HEK293 (cell line): ENCODE results near the gene DENND1A.

ENCODE experiments used
- CTCF ChIA-PET: fragments of 350-600 bp; formaldehyde crosslinking; extraction: SDS; loops from one replicate; lab custom pipeline; 2021; ENCODE audit warnings: antibody characterized with exemption; lab: Yijun Ruan, JAX
- POLR2A ChIA-PET: fragments of 300-600 bp; formaldehyde crosslinking; extraction: SDS; loops from one replicate; lab custom pipeline; 2020; ENCODE audit warnings: antibody characterized with exemption, inconsistent platforms; lab: Yijun Ruan, JAX
- H3K27ac ChIP-seq: fragments of 200-500 bp; sonication (Bioruptor generic); 2 replicates; pipeline ENCODE4 v1.5.1; 2014; ENCODE audit warnings: low read depth, low read length, control low read depth, inconsistent platforms; ENCODE audit errors: extremely low read depth
- H3K36me3 ChIP-seq, 2 experiments: fragments of 200-500 bp in 1 of 2; sonication (Bioruptor generic) in 1 of 2; 1 replicate in 1 of 2; 2 replicates in 1 of 2; pipeline ENCODE4 v1.5.1; 2014 to 2017; ENCODE audit warnings: inconsistent platforms in 2 of 2, low read length in 2 of 2; ENCODE audit not compliant: control insufficient read depth in 2 of 2, insufficient read depth in 1 of 2
- H3K4me1 ChIP-seq: fragments of 200-500 bp; sonication (Bioruptor generic); 2 replicates; pipeline ENCODE4 v1.5.1; 2014; ENCODE audit warnings: mild to moderate bottlenecking, low read length, inconsistent platforms; ENCODE audit not compliant: control insufficient read depth, insufficient read depth
- H3K4me3 ChIP-seq: 2 replicates; pipeline ENCODE4 v1.5.1; 2011; ENCODE audit warnings: low read depth, mild to moderate bottlenecking, control low read depth, low read length, moderate library complexity
- H3K9me3 ChIP-seq: fragments of 200-500 bp; sonication (Bioruptor generic); 2 replicates; pipeline ENCODE4 v1.5.1; 2014; ENCODE audit warnings: low read depth, low read length, inconsistent platforms; ENCODE audit not compliant: control insufficient read depth, insufficient read depth
- KLF1 ChIP-seq: fragments of 450-650 bp; formaldehyde crosslinking; IDR thresholded peaks from 2 replicates; pipeline ENCODE4 v1.5.1; 2016; ENCODE audit warnings: missing biosample characterization, missing genetic modification characterization
- SCRT1 ChIP-seq: fragments of 450-650 bp; formaldehyde crosslinking; IDR thresholded peaks from 2 replicates; pipeline ENCODE4 v1.5.1; 2016; ENCODE audit warnings: missing biosample characterization, missing genetic modification characterization, borderline replicate concordance
- YY1 ChIP-seq: fragments of 450-650 bp; formaldehyde crosslinking; IDR thresholded peaks from 2 replicates; pipeline ENCODE4 v1.5.1; 2018; ENCODE audit warnings: missing biosample characterization, missing genetic modification characterization
- ZNF19 ChIP-seq: fragments of 450-650 bp; formaldehyde crosslinking; IDR thresholded peaks from 2 replicates; pipeline ENCODE4; 2016; ENCODE audit warnings: missing biosample characterization, missing genetic modification characterization, low read depth
- ZNF202 ChIP-seq: fragments of 450-650 bp; formaldehyde crosslinking; IDR thresholded peaks from 2 replicates; pipeline ENCODE4 v1.5.1; 2016; ENCODE audit warnings: missing biosample characterization, missing genetic modification characterization, borderline replicate concordance
- ZNF223 ChIP-seq: fragments of 450-650 bp; formaldehyde crosslinking; IDR thresholded peaks from 2 replicates; pipeline ENCODE4 v1.5.1; 2016; ENCODE audit warnings: missing biosample characterization, missing genetic modification characterization
- ZNF266 ChIP-seq: fragments of 450-650 bp; formaldehyde crosslinking; IDR thresholded peaks from 2 replicates; pipeline ENCODE4 v1.5.1; 2016; ENCODE audit warnings: missing biosample characterization, missing genetic modification characterization, low read depth
- ZNF354C ChIP-seq: fragments of 450-650 bp; formaldehyde crosslinking; IDR thresholded peaks from 2 replicates; pipeline ENCODE4 v1.5.1; 2016; ENCODE audit warnings: missing biosample characterization, missing genetic modification characterization, low read depth, borderline replicate concordance
- ZNF549 ChIP-seq: fragments of 450-650 bp; IDR thresholded peaks from 2 replicates; pipeline ENCODE4 v1.5.1; 2018; ENCODE audit warnings: missing biosample characterization, missing genetic modification characterization, mild to moderate bottlenecking, inconsistent platforms, moderate library complexity
- ZNF621 ChIP-seq: fragments of 450-650 bp; formaldehyde crosslinking; IDR thresholded peaks from 2 replicates; pipeline ENCODE4 v1.5.1; 2017; ENCODE audit warnings: missing biosample characterization, missing genetic modification characterization
- ZNF624 ChIP-seq: fragments of 450-650 bp; formaldehyde crosslinking; IDR thresholded peaks from 2 replicates; pipeline ENCODE4 v1.5.1; 2017; ENCODE audit warnings: missing biosample characterization, missing genetic modification characterization
- TF ChIP-seq, protein P1 (sequence below): fragments of 450-650 bp; formaldehyde crosslinking; IDR thresholded peaks from 2 replicates; pipeline ENCODE4 v1.5.1; 2016; ENCODE audit warnings: missing biosample characterization, missing genetic modification characterization
- TF ChIP-seq, protein P2 (sequence below): fragments of 450-650 bp; formaldehyde crosslinking; IDR thresholded peaks from 2 replicates; pipeline ENCODE4 v1.5.1; 2016; ENCODE audit warnings: missing biosample characterization, missing genetic modification characterization
- TF ChIP-seq, protein P3 (sequence below): fragments of 450-650 bp; IDR thresholded peaks from 2 replicates; pipeline ENCODE4 v1.5.1; 2018; ENCODE audit warnings: missing biosample characterization, mild to moderate bottlenecking, missing genetic modification characterization
- TF ChIP-seq, protein P4 (sequence below): fragments of 450-650 bp; formaldehyde crosslinking; IDR thresholded peaks from 2 replicates; pipeline ENCODE4 v1.5.1; 2016; ENCODE audit warnings: missing biosample characterization, missing genetic modification characterization
- TF ChIP-seq, protein P5 (sequence below): fragments of 450-650 bp; formaldehyde crosslinking; IDR thresholded peaks from 2 replicates; pipeline ENCODE4 v1.5.1; 2017; ENCODE audit warnings: missing biosample characterization, missing genetic modification characterization
- TF ChIP-seq, protein P6 (sequence below): fragments of 450-650 bp; formaldehyde crosslinking; IDR thresholded peaks from 2 replicates; pipeline ENCODE4 v1.5.1; 2016; ENCODE audit warnings: missing biosample characterization, missing genetic modification characterization, borderline replicate concordance

The DENND1A gene

DNA sequence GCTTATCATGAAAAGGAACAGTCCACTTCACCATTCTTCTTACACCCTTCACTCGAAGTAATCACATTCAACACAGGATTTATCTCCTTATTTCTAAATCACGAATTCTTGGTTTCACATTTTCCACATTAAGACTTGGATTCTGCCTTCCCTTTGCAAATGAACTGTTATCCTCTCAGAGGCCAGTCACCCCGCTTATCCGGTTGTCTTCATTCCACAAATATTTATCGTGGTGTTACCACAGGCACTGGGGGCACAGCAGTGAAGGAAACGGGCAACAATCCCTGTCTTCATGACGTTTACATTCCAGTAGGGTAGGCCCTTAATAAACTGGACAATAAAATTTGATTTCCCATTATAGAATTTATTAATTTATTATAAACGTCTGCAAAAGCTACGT is 284.2 kb downstream of the DENND1A start:
- TF ChIP-seq ZNF624 (tag by site-specific recombination) = no peak
- no peak for TF ChIP-seq ZNF202 (tag by site-specific recombination)
- no peak for TF ChIP-seq ZNF621
- TF ChIP-seq, protein P1, sequence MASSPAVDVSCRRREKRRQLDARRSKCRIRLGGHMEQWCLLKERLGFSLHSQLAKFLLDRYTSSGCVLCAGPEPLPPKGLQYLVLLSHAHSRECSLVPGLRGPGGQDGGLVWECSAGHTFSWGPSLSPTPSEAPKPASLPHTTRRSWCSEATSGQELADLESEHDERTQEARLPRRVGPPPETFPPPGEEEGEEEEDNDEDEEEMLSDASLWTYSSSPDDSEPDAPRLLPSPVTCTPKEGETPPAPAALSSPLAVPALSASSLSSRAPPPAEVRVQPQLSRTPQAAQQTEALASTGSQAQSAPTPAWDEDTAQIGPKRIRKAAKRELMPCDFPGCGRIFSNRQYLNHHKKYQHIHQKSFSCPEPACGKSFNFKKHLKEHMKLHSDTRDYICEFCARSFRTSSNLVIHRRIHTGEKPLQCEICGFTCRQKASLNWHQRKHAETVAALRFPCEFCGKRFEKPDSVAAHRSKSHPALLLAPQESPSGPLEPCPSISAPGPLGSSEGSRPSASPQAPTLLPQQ (tag by site-specific recombination) = no peak
- no peak for TF ChIP-seq ZNF354C (tag by site-specific recombination)
- TF ChIP-seq KLF1 (tag by site-specific recombination) = no peak
- TF ChIP-seq, protein P2, sequence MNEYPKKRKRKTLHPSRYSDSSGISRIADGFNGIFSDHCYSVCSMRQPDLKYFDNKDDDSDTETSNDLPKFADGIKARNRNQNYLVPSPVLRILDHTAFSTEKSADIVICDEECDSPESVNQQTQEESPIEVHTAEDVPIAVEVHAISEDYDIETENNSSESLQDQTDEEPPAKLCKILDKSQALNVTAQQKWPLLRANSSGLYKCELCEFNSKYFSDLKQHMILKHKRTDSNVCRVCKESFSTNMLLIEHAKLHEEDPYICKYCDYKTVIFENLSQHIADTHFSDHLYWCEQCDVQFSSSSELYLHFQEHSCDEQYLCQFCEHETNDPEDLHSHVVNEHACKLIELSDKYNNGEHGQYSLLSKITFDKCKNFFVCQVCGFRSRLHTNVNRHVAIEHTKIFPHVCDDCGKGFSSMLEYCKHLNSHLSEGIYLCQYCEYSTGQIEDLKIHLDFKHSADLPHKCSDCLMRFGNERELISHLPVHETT (tag by site-specific recombination) = no peak
- TF ChIP-seq, protein P3, sequence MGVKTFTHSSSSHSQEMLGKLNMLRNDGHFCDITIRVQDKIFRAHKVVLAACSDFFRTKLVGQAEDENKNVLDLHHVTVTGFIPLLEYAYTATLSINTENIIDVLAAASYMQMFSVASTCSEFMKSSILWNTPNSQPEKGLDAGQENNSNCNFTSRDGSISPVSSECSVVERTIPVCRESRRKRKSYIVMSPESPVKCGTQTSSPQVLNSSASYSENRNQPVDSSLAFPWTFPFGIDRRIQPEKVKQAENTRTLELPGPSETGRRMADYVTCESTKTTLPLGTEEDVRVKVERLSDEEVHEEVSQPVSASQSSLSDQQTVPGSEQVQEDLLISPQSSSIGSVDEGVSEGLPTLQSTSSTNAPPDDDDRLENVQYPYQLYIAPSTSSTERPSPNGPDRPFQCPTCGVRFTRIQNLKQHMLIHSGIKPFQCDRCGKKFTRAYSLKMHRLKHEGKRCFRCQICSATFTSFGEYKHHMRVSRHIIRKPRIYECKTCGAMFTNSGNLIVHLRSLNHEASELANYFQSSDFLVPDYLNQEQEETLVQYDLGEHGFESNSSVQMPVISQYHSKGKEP (tag by site-specific recombination) = no peak
- no peak for TF ChIP-seq SCRT1 (tag by site-specific recombination)
- TF ChIP-seq, protein P4, sequence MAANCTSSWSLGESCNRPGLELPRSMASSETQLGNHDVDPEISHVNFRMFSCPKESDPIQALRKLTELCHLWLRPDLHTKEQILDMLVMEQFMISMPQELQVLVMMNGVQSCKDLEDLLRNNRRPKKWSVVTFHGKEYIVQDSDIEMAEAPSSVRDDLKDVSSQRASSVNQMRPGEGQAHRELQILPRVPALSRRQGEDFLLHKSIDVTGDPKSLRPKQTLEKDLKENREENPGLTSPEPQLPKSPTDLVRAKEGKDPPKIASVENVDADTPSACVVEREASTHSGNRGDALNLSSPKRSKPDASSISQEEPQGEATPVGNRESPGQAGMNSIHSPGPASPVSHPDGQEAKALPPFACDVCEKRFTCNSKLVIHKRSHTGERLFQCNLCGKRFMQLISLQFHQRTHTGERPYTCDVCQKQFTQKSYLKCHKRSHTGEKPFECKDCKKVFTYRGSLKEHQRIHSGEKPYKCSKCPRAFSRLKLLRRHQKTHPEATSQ (tag by site-specific recombination) = no peak
- no peak for TF ChIP-seq ZNF266 (tag by site-specific recombination)
- TF ChIP-seq ZNF549 (tag by site-specific recombination) = no peak
- TF ChIP-seq, protein P5, sequence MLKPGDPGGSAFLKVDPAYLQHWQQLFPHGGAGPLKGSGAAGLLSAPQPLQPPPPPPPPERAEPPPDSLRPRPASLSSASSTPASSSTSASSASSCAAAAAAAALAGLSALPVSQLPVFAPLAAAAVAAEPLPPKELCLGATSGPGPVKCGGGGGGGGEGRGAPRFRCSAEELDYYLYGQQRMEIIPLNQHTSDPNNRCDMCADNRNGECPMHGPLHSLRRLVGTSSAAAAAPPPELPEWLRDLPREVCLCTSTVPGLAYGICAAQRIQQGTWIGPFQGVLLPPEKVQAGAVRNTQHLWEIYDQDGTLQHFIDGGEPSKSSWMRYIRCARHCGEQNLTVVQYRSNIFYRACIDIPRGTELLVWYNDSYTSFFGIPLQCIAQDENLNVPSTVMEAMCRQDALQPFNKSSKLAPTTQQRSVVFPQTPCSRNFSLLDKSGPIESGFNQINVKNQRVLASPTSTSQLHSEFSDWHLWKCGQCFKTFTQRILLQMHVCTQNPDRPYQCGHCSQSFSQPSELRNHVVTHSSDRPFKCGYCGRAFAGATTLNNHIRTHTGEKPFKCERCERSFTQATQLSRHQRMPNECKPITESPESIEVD (tag by site-specific recombination) = no peak
- TF ChIP-seq ZNF223 (tag by site-specific recombination) = no peak
- TF ChIP-seq, protein P6, sequence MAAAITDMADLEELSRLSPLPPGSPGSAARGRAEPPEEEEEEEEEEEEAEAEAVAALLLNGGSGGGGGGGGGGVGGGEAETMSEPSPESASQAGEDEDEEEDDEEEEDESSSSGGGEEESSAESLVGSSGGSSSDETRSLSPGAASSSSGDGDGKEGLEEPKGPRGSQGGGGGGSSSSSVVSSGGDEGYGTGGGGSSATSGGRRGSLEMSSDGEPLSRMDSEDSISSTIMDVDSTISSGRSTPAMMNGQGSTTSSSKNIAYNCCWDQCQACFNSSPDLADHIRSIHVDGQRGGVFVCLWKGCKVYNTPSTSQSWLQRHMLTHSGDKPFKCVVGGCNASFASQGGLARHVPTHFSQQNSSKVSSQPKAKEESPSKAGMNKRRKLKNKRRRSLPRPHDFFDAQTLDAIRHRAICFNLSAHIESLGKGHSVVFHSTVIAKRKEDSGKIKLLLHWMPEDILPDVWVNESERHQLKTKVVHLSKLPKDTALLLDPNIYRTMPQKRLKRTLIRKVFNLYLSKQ (tag by site-specific recombination) = no peak
- no peak for TF ChIP-seq ZNF19
- TF ChIP-seq YY1 = no peak
- no peaks in the 10 kb centered on the region for H3K9me3 ChIP-seq
- peaks cover 10% of the 10 kb centered on the region for H3K4me1 ChIP-seq
- POLR2A ChIA-PET = no interaction called here
- H3K36me3 ChIP-seq = no peaks in the 10 kb centered on the region
- CTCF ChIA-PET = no interaction called here
- no peak overlapping the region for H3K27ac ChIP-seq
- H3K4me3 ChIP-seq = no peak overlapping the region
